Measurements from ENCODE around the gene P3R3URF. TPM values are rescaled to one million over a fixed set of nuclear protein-coding genes. Genes with fewer than 3 reads are reported as not detected.

The P3R3URF gene
- total and polyA plus RNA-seq, 10 donors, result not detected

- no peaks in the 10 kb centered on the region for H3K27me3 ChIP-seq (replicated peaks in 1 of 7)
- DNase-seq, result no peak
- H3K9me3 ChIP-seq, result no peaks in the 10 kb centered on the region
- intact Hi-C loops (cut with DNase I; ENCODE audit: low total_unique reads), result no loop called here
- H3K4me1 ChIP-seq, result peaks cover 0 to 46% (median 18%) of the 10 kb centered on the region in 6 donors
- H3K27ac ChIP-seq, result peak overlapping the region in 3 of 8 donors; percentile 27 to 74 (median 67)
- no peak for TF ChIP-seq POLR2A (IDR thresholded peaks at IDR 0.05)
- H3K4me3 ChIP-seq, result no peak overlapping the region
- 90 to 96% (median 95%) methylated on average over 7 to 8 of the region's 8 CpGs for WGBS, 5 donors
- peaks cover 0 to 56% (median 20%) of the 10 kb centered on the region in 6 donors for H3K36me3 ChIP-seq
These were observed 11.0 kb upstream of the P3R3URF start for GRCh38 chr1:46187106-46187869.

DNA sequence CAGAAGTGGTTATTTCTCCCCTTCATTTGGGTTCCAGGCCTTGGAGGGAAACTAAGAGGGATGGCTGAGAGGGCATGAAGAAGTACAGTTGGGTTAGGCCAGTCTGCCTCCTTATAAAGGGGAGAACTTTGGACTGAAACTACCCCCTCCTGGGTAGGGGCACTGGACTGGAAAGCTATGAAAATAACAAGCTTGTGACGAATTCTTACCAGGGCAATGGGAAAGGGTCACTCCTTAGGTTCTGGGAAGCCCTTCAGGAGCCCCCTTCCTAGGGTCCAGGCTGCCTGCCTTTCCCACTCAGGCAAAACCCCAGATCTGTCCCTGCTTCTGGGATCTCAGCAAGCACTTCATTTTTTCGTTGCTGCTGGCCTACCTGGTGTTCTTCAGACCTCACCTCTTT, 9.8 kb upstream of the P3R3URF start:
- H3K4me1 ChIP-seq, result peaks cover 0 to 58% (median 24%) of the 10 kb centered on the region in 6 donors
- H3K4me3 ChIP-seq, result no peak overlapping the region
- peaks cover 0 to 44% (median 8%) of the 10 kb centered on the region in 6 donors for H3K36me3 ChIP-seq
- peak overlapping the region in 1 of 8 donors; percentile 30 for H3K27ac ChIP-seq
- no peak for DNase-seq
- no peaks in the 10 kb centered on the region for H3K9me3 ChIP-seq
- 88 to 93% (median 92%) methylated on average over 2 of the region's 2 CpGs for WGBS, 5 donors
- H3K27me3 ChIP-seq (replicated peaks in 1 of 7), result no peaks in the 10 kb centered on the region
- intact Hi-C loops (cut with DNase I; ENCODE audit: low total_unique reads), result no loop called here
- TF ChIP-seq POLR2AphosphoS5 (IDR thresholded peaks at IDR 0.05) (no peak), POLR2A (IDR thresholded peaks at IDR 0.05) (no peak), CTCF (IDR thresholded peaks at IDR 0.05 in 8 of 11, conservative IDR thresholded peaks at IDR 0.05 in 3 of 11) (no peak)

DNA sequence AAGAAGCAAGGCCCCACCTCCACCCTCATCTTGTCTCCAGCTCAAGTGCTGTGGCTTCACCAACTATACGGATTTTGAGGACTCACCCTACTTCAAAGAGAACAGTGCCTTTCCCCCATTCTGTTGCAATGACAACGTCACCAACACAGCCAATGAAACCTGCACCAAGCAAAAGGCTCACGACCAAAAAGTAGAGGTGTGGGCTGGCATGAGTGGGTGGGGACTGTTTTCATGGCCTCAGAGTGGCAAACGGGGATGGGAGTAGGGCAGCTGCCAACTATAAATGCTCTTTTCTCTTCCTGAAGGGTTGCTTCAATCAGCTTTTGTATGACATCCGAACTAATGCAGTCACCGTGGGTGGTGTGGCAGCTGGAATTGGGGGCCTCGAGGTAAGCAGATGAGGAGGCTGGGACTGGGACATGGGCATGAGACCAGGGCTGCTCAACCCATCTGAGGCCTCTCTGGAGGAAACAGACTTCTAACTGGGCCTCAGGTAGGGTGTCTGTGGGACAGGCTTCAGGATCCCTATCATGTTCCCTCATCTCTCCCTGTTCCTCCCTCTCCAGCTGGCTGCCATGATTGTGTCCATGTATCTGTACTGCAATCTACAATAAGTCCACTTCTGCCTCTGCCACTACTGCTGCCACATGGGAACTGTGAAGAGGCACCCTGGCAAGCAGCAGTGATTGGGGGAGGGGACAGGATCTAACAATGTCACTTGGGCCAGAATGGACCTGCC, 8.8 kb upstream of the P3R3URF start:
- H3K9me3 ChIP-seq, result no peaks in the 10 kb centered on the region
- intact Hi-C loops (cut with DNase I; ENCODE audit: low total_unique reads), result no loop called here
- no peak for DNase-seq
- WGBS, 5 donors, result 52 to 78% (median 63%) methylated on average over 7 of the region's 7 CpGs
- TF ChIP-seq CTCF (IDR thresholded peaks at IDR 0.05 in 8 of 11, conservative IDR thresholded peaks at IDR 0.05 in 3 of 11), result no peak
- no peak for TF ChIP-seq POLR2A (IDR thresholded peaks at IDR 0.05)
- no peak for TF ChIP-seq POLR2AphosphoS5 (IDR thresholded peaks at IDR 0.05)
- no peak overlapping the region for H3K4me3 ChIP-seq
- H3K27me3 ChIP-seq (replicated peaks in 1 of 7), result peaks cover 0 to 4% (median 0%) of the 10 kb centered on the region in 7 donors
- peak overlapping the region in 2 of 8 donors; percentile 5 to 30 for H3K27ac ChIP-seq
- peaks cover 6 to 68% (median 28%) of the 10 kb centered on the region in 6 donors for H3K4me1 ChIP-seq
- peaks cover 0 to 34% (median 6%) of the 10 kb centered on the region in 6 donors for H3K36me3 ChIP-seq

DNA sequence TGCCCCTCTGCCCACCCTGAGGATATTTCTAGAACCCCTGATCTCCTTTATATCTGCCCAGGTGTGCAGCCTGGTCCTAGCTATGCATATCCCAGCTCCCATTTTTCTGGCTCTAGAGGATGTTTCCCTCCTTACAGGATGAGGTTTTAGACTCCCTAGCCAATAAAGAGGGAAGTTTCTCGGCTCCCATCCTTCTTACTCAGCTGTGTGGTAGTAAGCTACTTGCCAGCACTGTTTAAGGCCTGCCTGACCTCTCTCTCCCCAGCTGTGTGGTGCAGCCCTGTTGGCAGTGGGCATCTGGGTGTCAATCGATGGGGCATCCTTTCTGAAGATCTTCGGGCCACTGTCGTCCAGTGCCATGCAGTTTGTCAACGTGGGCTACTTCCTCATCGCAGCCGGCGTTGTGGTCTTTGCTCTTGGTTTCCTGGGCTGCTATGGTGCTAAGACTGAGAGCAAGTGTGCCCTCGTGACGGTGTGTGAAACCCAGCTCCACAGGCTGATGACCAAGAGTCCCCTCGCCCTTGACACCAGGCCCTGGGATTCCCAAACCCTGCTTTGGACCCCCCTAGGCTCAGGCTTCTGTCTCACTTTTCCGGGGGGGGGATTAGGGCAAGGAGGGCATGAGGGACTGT, 7.8 kb upstream of the P3R3URF start:
- H3K4me3 ChIP-seq, result no peak overlapping the region
- H3K4me1 ChIP-seq, result peaks cover 12 to 74% (median 36%) of the 10 kb centered on the region in 6 donors
- H3K27me3 ChIP-seq (replicated peaks in 1 of 7), result peaks cover 0 to 5% (median 0%) of the 10 kb centered on the region in 7 donors
- no peaks in the 10 kb centered on the region for H3K9me3 ChIP-seq
- no peak for DNase-seq
- intact Hi-C loops (cut with DNase I; ENCODE audit: low total_unique reads), result no loop called here
- peak overlapping the region in 7 of 8 donors; percentile 46 to 78 (median 76) for H3K27ac ChIP-seq
- TF ChIP-seq POLR2A (IDR thresholded peaks at IDR 0.05), result no peak
- TF ChIP-seq CTCF (IDR thresholded peaks at IDR 0.05 in 8 of 11, conservative IDR thresholded peaks at IDR 0.05 in 3 of 11), result no peak
- peak in 1 of 3 donors; percentile 22 for TF ChIP-seq POLR2AphosphoS5 (IDR thresholded peaks at IDR 0.05)
- peaks cover 0 to 23% (median 2%) of the 10 kb centered on the region in 6 donors for H3K36me3 ChIP-seq
- WGBS, 5 donors, result 37 to 57% (median 46%) methylated on average over 12 of the region's 12 CpGs
